Vagina (tissue), 2 donors: ENCODE data around the gene ITPKB.

Experiments used
- CTCF ChIP-seq, 3 experiments: fragments of 450-650 bp in 2 of 3; fragments of 200-600 bp in 1 of 3; sonication (generic) in 1 of 3; IDR thresholded peaks; one replicate each; pipeline ENCODE4 v1.5.1; 2017 to 2019; ENCODE audit warnings: antibody characterized with exemption in 3 of 3, mild to moderate bottlenecking in 2 of 3, moderate library complexity in 2 of 3
- POLR2AphosphoS5 ChIP-seq, 2 donors: sonication (generic); formaldehyde crosslinking; IDR thresholded peaks; one replicate each; pipeline ENCODE4 v1.9.0; 2017; ENCODE audit warnings: antibody characterized with exemption in 2 of 2, mild to moderate bottlenecking in 2 of 2, low read depth in 1 of 2; ENCODE audit not compliant: insufficient read depth in 1 of 2

DNA sequence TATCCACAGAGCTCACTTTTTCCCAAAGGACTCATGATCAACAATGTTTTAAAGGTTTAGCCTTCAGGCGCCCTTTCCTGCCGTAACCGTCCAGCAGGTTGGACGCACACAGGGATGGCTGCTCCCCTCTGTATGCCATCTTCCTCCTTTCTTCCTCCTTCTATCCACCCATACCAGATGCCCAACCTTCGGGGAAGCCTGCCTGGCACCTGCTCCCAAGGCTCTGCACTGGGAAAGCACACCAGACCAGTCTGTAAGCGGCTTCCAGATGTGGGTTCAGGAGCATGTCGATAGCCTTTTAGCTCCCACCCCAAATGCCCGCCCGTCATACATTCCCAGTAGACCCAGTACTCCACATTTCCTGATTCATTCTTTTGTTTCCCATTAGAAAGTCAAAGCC is 137.6 kb downstream of the ITPKB start:
- TF ChIP-seq CTCF (IDR thresholded peaks at IDR 0.05) (no peak), POLR2AphosphoS5 (IDR thresholded peaks at IDR 0.05; ENCODE audit: insufficient read depth in 1 of 2, low read depth in 1 of 2) (no peak)
